ENCODE data around the gene ICAM5. TPM values are rescaled to one million over a fixed set of nuclear protein-coding genes. Genes with fewer than 3 reads are reported as not detected.
"Not testable (repeated sequence)": the region's sequence is repeated elsewhere in the genome, so short reads cannot be mapped to it uniquely, and the experiment has no call there.

The ICAM5 gene, protein sequence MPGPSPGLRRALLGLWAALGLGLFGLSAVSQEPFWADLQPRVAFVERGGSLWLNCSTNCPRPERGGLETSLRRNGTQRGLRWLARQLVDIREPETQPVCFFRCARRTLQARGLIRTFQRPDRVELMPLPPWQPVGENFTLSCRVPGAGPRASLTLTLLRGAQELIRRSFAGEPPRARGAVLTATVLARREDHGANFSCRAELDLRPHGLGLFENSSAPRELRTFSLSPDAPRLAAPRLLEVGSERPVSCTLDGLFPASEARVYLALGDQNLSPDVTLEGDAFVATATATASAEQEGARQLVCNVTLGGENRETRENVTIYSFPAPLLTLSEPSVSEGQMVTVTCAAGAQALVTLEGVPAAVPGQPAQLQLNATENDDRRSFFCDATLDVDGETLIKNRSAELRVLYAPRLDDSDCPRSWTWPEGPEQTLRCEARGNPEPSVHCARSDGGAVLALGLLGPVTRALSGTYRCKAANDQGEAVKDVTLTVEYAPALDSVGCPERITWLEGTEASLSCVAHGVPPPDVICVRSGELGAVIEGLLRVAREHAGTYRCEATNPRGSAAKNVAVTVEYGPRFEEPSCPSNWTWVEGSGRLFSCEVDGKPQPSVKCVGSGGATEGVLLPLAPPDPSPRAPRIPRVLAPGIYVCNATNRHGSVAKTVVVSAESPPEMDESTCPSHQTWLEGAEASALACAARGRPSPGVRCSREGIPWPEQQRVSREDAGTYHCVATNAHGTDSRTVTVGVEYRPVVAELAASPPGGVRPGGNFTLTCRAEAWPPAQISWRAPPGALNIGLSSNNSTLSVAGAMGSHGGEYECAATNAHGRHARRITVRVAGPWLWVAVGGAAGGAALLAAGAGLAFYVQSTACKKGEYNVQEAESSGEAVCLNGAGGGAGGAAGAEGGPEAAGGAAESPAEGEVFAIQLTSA
- 0.49 TPM for total RNA-seq

DNA sequence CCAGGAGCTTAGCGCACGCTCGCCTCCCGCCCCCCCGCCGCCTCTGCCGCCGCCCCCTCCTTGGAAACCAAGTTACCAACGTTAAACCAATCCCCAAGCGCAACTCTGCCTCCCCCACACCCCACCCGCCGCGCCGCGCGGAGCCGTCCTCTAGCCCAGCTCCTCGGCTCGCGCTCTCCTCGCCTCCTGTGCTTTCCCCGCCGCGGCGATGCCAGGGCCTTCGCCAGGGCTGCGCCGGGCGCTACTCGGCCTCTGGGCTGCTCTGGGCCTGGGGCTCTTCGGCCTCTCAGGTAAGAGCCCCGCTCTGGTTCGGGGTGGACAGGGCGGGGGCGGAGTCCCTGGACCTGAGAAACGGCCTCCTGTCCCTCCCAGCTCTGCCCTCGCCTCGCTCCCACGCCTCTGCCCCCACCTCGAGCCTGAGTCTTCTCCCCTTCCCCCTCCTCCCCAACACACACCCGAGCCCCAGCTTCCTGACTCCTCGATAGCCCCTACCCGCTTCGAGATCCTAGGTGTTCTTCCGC is at the start of gene ICAM5:
Gene ICAM5, plus strand, starts transcription at position 117 of the 521 bp plus-strand sequence. Its CDS starts 92 bp downstream, at position 209.
- no peak for DNase-seq (ENCODE audit: low spot score)

GRCh38 chr19:10241826-10242449 is 47.8 kb upstream of the ICAM5 start:
- DNase-seq (ENCODE audit: low spot score) = not testable (repeated sequence)

DNA sequence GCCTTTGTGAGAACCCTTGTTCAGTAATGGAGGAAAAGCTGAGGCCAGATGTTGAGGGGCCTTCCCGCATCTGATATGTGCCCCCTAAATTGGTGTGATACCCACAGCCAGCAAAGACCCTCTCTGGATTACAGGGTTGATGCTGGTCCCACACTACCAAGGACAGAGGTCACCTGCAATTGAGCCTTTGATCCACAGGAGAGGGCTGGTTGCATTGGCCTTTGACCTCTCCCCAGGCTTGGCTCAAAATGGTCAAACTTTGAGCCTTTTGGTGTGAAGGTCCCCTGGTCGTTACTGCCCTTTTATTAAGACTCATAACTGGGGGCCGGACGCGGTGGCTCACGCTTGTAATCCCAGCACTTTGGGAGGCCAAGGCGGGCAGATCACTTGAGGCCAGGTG is 46.1 kb upstream of the ICAM5 start:
- no peak for DNase-seq (ENCODE audit: low spot score)

DNA sequence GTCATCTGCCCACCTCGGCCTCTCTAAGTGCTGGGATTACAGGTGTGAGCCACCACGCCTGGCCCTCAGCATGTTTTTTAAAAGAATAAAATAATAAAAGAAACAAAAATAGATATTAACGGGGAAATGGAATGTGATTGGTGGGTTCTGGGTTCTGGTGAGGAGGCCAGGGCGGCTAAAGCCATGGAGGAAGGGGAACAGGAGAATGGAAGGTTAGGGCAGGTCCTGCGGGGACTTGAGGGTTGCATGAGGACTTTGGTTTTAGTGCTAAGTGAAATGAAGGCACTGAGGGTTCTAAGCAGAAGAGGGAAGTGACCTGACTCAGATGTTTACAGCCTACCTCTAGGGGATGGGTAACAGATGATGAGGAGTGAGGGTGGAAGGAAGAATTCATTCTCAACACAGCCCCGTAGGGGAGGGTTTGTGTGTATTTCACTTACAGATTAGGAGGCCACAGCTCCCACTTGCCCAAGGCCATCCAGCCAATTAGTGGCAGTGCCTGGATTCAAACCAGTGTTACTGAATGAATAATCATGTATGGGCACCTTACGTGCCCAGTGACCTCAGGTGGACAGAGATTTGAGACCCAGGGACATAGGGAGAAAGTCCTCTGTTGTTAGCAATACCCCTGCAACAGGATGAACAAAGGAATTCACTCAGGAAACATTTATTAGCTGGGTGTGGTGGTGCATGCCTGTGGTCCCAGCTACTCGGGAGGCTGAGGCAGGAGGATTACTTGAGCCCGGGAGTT is 44.4 kb upstream of the ICAM5 start:
- DNase-seq (ENCODE audit: low spot score) = no peak

DNA sequence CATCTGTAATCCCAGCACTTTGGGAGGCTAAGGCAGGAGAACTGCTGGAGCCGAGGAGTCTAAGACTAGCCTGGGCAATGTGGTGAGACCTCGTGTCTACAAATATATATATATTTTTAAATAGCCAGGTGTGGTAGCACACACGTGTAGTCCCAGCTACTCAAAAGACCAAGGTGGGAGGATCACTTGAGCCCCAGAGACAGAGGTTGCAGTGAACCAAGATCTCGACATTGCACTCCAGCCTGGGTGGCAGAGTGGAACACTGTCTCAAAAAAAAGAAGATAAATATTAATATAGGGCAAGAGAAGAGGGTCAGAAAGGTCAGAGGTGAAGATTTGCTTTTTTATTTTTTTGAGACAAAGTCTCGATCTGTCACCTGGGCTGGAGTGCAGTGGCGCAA is 43.2 kb upstream of the ICAM5 start:
- DNase-seq (ENCODE audit: low spot score) = no peak

GRCh38 chr19:10251792-10252694 is 37.7 kb upstream of the ICAM5 start, which contains the start of gene MRPL4:
TSS of gene MRPL4 (plus strand) at chr19:10252214. CDS start at chr19:10252254, 40 bp downstream.
- peak; percentile 97 for DNase-seq (ENCODE audit: low spot score)

DNA sequence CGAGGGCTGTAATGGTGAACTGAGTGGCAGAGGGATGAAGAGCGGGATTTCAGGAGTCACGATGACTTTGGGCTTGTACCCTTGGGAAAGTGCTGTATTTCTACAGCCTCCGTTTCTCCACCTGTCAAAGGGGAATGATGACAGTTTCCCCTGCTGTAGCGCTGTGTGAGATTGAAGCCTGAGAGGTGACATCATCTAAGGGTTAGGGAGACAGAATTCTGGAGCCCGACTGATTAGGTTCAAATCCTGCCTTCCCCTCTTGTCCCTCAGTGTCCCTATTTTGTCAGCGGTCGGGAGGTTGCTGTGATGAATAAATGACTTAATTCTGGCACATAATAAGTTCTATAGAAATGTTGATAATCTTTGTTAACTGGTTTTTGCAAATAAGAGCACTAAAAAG is 37.0 kb upstream of the ICAM5 start:
- no peak for DNase-seq (ENCODE audit: low spot score)

DNA sequence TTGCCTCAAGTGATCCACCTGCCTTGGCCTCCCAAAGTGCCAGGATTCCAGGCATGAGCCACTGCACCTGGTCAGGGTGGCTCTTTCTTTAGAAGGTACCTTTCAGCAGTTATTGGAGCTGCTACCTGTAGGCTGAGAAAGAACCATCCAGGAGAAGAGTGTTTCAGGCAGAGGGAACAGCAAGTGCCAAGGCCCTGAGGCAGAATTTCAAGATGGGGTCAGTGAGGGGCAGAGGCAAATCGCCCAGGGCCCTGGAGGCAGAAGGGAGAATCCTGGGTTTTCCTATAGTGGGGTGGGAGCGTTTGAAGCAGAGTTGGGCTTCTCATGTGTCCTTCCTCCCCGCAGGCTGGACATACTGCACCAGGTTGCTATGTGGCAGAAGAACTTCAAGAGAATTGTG is 35.5 kb upstream of the ICAM5 start:
- DNase-seq (ENCODE audit: low spot score) = no peak

GRCh38 chr19:10255358-10255757 is 34.4 kb upstream of the ICAM5 start:
- no peak for DNase-seq (ENCODE audit: low spot score)

DNA sequence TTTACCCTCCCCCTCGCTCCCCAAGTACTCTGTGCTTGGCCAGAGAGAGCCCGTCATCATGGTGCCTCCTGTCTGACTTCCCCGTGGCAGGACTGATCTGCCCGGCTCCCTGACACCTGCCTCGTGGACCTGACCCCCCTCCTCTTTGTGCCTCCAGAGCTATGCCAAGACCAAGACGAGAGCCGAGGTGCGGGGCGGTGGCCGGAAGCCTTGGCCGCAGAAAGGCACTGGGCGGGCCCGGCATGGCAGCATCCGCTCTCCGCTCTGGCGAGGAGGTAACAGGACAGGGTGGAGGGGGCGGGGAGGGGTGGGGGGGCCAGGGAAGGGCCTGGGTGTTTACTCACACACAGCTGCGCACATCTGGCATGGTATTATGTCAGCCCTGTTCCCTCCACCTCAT is 33.2 kb upstream of the ICAM5 start:
- no peak for DNase-seq (ENCODE audit: low spot score)

DNA sequence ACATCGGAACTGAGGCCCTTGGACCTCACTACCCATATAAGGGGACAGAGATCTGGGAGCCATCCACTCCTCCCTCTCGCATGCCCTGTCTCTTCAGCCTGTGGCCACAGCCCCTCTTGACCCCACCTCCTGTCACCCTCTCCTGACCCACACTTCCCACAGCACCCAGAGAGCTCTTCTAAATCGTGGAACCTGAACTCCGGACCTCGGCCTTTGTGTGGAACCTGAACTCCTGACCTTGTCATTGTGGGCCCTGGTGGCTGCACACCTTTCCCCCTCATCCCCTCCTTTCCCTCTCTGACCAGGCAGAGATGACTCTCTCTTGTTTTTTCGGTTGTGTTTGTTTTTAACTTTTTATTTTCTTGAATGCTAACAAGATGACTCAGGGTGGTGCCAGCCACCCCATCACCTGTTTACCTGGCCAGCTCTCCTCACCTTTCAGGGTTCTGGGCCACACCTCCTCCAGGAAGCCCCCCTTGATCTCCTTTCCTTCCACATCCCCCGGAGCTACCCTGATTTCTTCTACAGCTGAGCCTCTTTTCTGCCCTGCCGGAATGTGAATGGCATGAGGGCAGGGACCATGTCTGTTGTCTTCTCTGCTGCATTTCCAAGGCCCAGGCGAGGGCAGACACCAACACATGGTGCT is 32.7 kb upstream of the ICAM5 start:
- no peak for DNase-seq (ENCODE audit: low spot score)

DNA sequence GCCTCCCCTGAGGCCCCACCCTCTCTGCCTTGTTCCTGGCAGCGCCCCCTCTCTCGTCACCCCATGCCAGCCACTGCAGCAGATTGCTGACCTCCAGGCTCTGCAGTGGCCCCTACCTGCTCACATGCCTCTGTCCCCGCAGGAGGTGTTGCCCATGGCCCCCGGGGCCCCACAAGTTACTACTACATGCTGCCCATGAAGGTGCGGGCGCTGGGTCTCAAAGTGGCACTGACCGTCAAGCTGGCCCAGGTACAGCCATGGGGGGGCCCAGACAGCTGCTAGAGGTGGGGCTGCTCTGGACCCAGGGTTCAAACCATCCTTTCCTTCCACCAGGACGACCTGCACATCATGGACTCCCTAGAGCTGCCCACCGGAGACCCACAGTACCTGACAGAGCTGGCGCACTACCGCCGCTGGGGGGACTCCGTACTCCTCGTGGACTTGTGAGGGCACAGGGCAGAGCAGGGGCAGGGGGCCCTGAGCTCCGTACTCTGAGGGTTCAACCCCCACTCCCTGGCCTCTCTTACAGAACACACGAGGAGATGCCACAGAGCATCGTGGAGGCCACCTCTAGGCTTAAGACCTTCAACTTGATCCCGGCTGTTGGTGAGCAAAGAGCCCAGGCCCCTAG is 31.6 kb upstream of the ICAM5 start:
- DNase-seq (ENCODE audit: low spot score) = no peak

- DNase-seq (ENCODE audit: low spot score) = peak; percentile 84
Observed at GRCh38 chr19:10259162-10259905, 30.4 kb upstream of the ICAM5 start.

- no peak for DNase-seq (ENCODE audit: low spot score)
Observed at GRCh38 chr19:10260141-10260584, 29.6 kb upstream of the ICAM5 start.

DNA sequence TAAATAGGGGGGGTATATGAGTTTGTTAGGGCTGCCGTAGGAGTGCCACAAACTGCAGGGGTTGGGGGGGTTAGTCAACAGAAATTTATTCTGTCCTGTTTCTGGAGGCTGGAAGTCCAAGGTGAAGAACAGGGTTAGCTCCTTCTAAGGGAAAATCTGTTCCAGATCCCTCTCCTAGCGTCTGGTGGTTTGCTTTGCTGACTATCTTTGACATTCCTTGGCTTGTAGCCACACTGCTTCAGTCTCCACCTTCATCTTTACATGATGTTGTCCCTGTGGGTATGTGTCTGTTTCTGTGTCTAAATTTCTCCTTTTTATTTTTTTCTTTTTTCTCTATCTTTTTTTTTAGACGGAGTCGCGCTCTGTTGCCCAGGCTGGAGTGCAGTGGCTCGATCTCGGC is 27.0 kb upstream of the ICAM5 start:
- DNase-seq (ENCODE audit: low spot score) = no peak

DNA sequence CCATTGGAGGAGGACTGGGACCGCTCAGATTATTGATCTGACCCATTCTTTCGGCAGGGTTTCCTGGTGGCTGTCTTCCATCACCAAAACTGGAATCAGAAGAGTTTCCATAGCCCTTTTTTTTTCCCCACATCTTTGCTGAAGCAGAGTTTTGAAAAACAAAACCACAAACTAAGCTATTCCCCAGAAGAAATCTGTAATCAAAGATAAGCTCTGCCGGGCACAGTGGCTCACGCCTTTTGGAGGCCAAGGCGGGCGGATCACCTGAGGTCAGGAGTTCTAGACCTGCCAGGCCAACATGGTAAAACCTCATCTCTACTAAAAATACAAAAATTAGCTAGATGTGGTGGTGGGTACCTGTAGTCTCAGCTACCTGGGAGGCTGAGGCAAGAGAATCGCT is 23.0 kb upstream of the ICAM5 start:
- DNase-seq (ENCODE audit: low spot score) = no peak

- no peak for DNase-seq (ENCODE audit: low spot score)
Observed at GRCh38 chr19:10268071-10268470, 21.7 kb upstream of the ICAM5 start.
